PFSK-1 (cell line): ENCODE results near the gene UAP1L1.

ENCODE experiments used
- POLR2AphosphoS5 ChIP-seq: IDR thresholded peaks from 2 replicates; pipeline ENCODE4 v1.6.1; 2012; ENCODE audit warnings: low read depth, mild to moderate bottlenecking, control low read depth, low read length, moderate library complexity
- REST ChIP-seq, 2 experiments: IDR thresholded peaks; 2 replicates each; pipeline versions ENCODE4 v1.6.1 to v1.8.0; 2011 to 2012; ENCODE audit warnings: low read depth in 2 of 2, low read length in 2 of 2, control low read depth in 1 of 2, inconsistent platforms in 1 of 2, mild to moderate bottlenecking in 1 of 2, moderate library complexity in 1 of 2; ENCODE audit not compliant: insufficient read depth in 1 of 2
- SIN3A ChIP-seq: IDR thresholded peaks from 2 replicates; pipeline ENCODE4 v1.6.1; 2012; ENCODE audit warnings: mild to moderate bottlenecking, low read length, moderate library complexity, borderline replicate concordance; ENCODE audit not compliant: insufficient read depth
- TAF1 ChIP-seq: IDR thresholded peaks from 2 replicates; pipeline ENCODE4 v1.6.1; 2012; ENCODE audit warnings: low read length, control low read depth, borderline replicate concordance; ENCODE audit not compliant: insufficient read depth

GRCh38 chr9:137041124-137041523 lies 36.2 kb upstream of the UAP1L1 start:
- TF ChIP-seq REST (IDR thresholded peaks at IDR 0.05; ENCODE audit: insufficient read depth in 1 of 2, low read depth in 2 of 2, low read length in 2 of 2) = no peak
- peak; percentile 28; the same call in 1 of the 2 replicates for TF ChIP-seq TAF1
- TF ChIP-seq SIN3A = no peak
- peak; percentile 37; the same call in 1 of the 2 replicates for TF ChIP-seq POLR2AphosphoS5
